IMR-90 (cell line): ENCODE measurements around the gene RARB. TPM values are rescaled to one million over a fixed set of nuclear protein-coding genes. Genes with fewer than 3 reads are reported as not detected.

Experiments
- ATAC-seq: fragments of 200-7000 bp; cut with Tn5 transposase; 2 replicates; pipeline ENCODE4 v1.9.1; 2020; ENCODE audit warnings: low read depth, mild to moderate bottlenecking, moderate library complexity
- BruUV-seq: library from RNA; stranded (reverse); fragments of 400-500 nt; replicated peaks from 2 replicates; lab custom pipeline; 2021; lab: Mats Ljungman, UMichigan
- CTCF ChIA-PET: fragments of 300-600 bp; formaldehyde crosslinking; extraction: SDS; loops from one replicate; lab custom pipeline; 2021; ENCODE audit warnings: antibody characterized with exemption; lab: Yijun Ruan, JAX
- POLR2A ChIA-PET: fragments of 300-600 bp; sonication (Branson Sonifier 250); formaldehyde crosslinking; loops from one replicate; lab custom pipeline; 2022; ENCODE audit warnings: antibody characterized with exemption; ENCODE audit not compliant: unreplicated experiment; lab: Charles Lee
- DNase-seq: peaks from one replicate; pipeline ENCODE4 v3.0.0; 2013
- H2AFZ ChIP-seq: replicated peaks from 2 replicates; pipeline ENCODE3; 2013; ENCODE audit warnings: low read length, mild to moderate bottlenecking; ENCODE audit not compliant: poor library complexity
- H2AK5ac ChIP-seq: 2 replicates; pipeline ENCODE4 v1.6.1; 2013; ENCODE audit warnings: low read depth, low read length, inconsistent platforms
- H2AK9ac ChIP-seq: replicated peaks from 2 replicates; pipeline ENCODE3; 2013; ENCODE audit warnings: mild to moderate bottlenecking, low read depth, low read length, moderate library complexity; ENCODE audit not compliant: poor library complexity
- H2BK120ac ChIP-seq: 2 replicates; pipeline ENCODE4 v1.6.1; 2013; ENCODE audit warnings: low read depth, low read length, inconsistent platforms
- H2BK15ac ChIP-seq: 3 replicates; pipeline ENCODE4 v1.6.1; 2013; ENCODE audit warnings: low read depth, low read length, inconsistent platforms
- H2BK20ac ChIP-seq: 2 replicates; pipeline ENCODE4 v1.6.1; 2013; ENCODE audit warnings: low read depth, mild to moderate bottlenecking, inconsistent platforms, low read length, moderate library complexity
- H2BK5ac ChIP-seq: 2 replicates; pipeline ENCODE4 v1.6.1; 2013; ENCODE audit warnings: mild to moderate bottlenecking, low read depth, low read length, inconsistent platforms; ENCODE audit not compliant: poor library complexity, severe bottlenecking
- H3K14ac ChIP-seq: replicated peaks from 2 replicates; pipeline ENCODE4 v1.6.1; 2013; ENCODE audit warnings: low read depth, low read length, inconsistent platforms
- H3K18ac ChIP-seq: 2 replicates; pipeline ENCODE4 v1.6.1; 2013; ENCODE audit warnings: low read depth, low read length, control low read depth
- H3K23ac ChIP-seq: 2 replicates; pipeline ENCODE4 v1.6.1; 2013; ENCODE audit warnings: low read depth, low read length, inconsistent platforms
- H3K27ac ChIP-seq: 2 replicates; pipeline ENCODE4 v1.5.1; 2013; ENCODE audit warnings: mild to moderate bottlenecking, control low read depth, low read length; ENCODE audit not compliant: insufficient read depth
- H3K27me3 ChIP-seq: 2 replicates; pipeline ENCODE4 v1.6.1; 2013; ENCODE audit warnings: low read length; ENCODE audit not compliant: control insufficient read depth, insufficient read depth
- H3K36me3 ChIP-seq: 2 replicates; pipeline ENCODE4 v1.6.1; 2013; ENCODE audit warnings: low read length, mixed read lengths; ENCODE audit not compliant: control insufficient read depth, insufficient read depth
- H3K4ac ChIP-seq: 2 replicates; pipeline ENCODE4 v1.6.1; 2013; ENCODE audit warnings: low read depth, low read length, inconsistent platforms
- H3K4me1 ChIP-seq: 2 replicates; pipeline ENCODE4 v1.6.1; 2013; ENCODE audit warnings: low read length, mixed read lengths; ENCODE audit not compliant: control insufficient read depth, insufficient read depth
- H3K4me2 ChIP-seq: 2 replicates; pipeline ENCODE4 v1.6.1; 2013; ENCODE audit warnings: low read depth, mild to moderate bottlenecking, control low read depth, low read length, moderate library complexity
- H3K4me3 ChIP-seq: 2 replicates; pipeline ENCODE4 v1.5.1; 2013; ENCODE audit warnings: low read depth, mild to moderate bottlenecking, control low read depth, low read length, moderate library complexity; ENCODE audit not compliant: insufficient read depth
- H3K56ac ChIP-seq: 2 replicates; pipeline ENCODE4 v1.6.1; 2013; ENCODE audit warnings: low read length, inconsistent platforms; ENCODE audit not compliant: insufficient read depth; ENCODE audit errors: extremely low read depth
- H3K79me1 ChIP-seq, 2 experiments: 2 replicates each; pipeline ENCODE4 v1.6.1; 2013; ENCODE audit warnings: low read length in 2 of 2, inconsistent platforms in 1 of 2, low read depth in 1 of 2
- H3K9ac ChIP-seq: 2 replicates; pipeline ENCODE4 v1.6.1; 2013; ENCODE audit warnings: low read depth, low read length, control low read depth
- H3K9me1 ChIP-seq: 2 replicates; pipeline ENCODE4 v1.6.1; 2013; ENCODE audit warnings: low read length, inconsistent platforms; ENCODE audit not compliant: insufficient read depth
- H3K9me3 ChIP-seq: 2 replicates; pipeline ENCODE4 v1.6.1; 2013; ENCODE audit warnings: low read length; ENCODE audit not compliant: control insufficient read depth, insufficient read depth
- H4K20me1 ChIP-seq: 2 replicates; pipeline ENCODE4 v1.6.1; 2013; ENCODE audit warnings: low read length, inconsistent platforms; ENCODE audit not compliant: insufficient read depth
- H4K5ac ChIP-seq: 2 replicates; pipeline ENCODE4 v1.6.1; 2013; ENCODE audit warnings: mild to moderate bottlenecking, low read depth, low read length, control low read depth
- H4K8ac ChIP-seq, 2 experiments: 2 replicates each; pipeline ENCODE4 v1.6.1; 2013; ENCODE audit warnings: low read depth in 2 of 2, low read length in 2 of 2, control low read depth in 1 of 2, inconsistent platforms in 1 of 2
- H4K91ac ChIP-seq: 2 replicates; pipeline ENCODE4 v1.6.1; 2013; ENCODE audit warnings: low read depth, low read length, inconsistent platforms; ENCODE audit not compliant: insufficient read depth
- CEBPB ChIP-seq: IDR thresholded peaks from 2 replicates; pipeline ENCODE4 v1.6.1; 2012; ENCODE audit warnings: low read depth, low read length, improper control_type of control experiment
- CHD1 ChIP-seq: IDR thresholded peaks from 2 replicates; pipeline ENCODE4 v1.6.1; 2012; ENCODE audit warnings: low read depth, low read length, improper control_type of control experiment
- CTCF ChIP-seq: conservative IDR thresholded peaks from 2 replicates; pipeline ENCODE4 v1.5.1; 2012; ENCODE audit warnings: mild to moderate bottlenecking, low read depth, low read length, improper control_type of control experiment
- ELK1 ChIP-seq: fragments of 150-350 bp; IDR thresholded peaks from 2 replicates; pipeline ENCODE4 v1.6.1; 2016; ENCODE audit warnings: low read depth, mild to moderate bottlenecking, low read length, moderate library complexity, borderline replicate concordance
- FOS ChIP-seq: fragments of 150-350 bp; IDR thresholded peaks from 2 replicates; pipeline ENCODE4 v1.6.1; 2016; ENCODE audit warnings: low read depth, low read length
- MAFK ChIP-seq: IDR thresholded peaks from 2 replicates; pipeline ENCODE4 v1.6.1; 2012; ENCODE audit warnings: low read depth, low read length, improper control_type of control experiment
- NFE2L2 ChIP-seq: fragments of 150-350 bp; IDR thresholded peaks from 2 replicates; pipeline ENCODE4 v1.6.1; 2016; ENCODE audit warnings: low read depth, mild to moderate bottlenecking, low read length
- POLR2A ChIP-seq: IDR thresholded peaks from 2 replicates; pipeline ENCODE4 v1.6.1; 2012; ENCODE audit warnings: mild to moderate bottlenecking, low read depth, low read length
- RAD21 ChIP-seq: IDR thresholded peaks from 2 replicates; pipeline ENCODE4 v1.6.1; 2012; ENCODE audit warnings: low read length, improper control_type of control experiment
- RCOR1 ChIP-seq: IDR thresholded peaks from 2 replicates; pipeline ENCODE4 v1.6.1; 2012; ENCODE audit warnings: mild to moderate bottlenecking, low read length, improper control_type of control experiment; ENCODE audit not compliant: insufficient replicate concordance
- RFX5 ChIP-seq: IDR thresholded peaks from 2 replicates; pipeline ENCODE4 v1.8.0; 2012; ENCODE audit warnings: low read depth, mild to moderate bottlenecking, low read length, moderate library complexity
- USF2 ChIP-seq: fragments of 150-350 bp; IDR thresholded peaks from 2 replicates; pipeline ENCODE4 v1.6.1; 2017; ENCODE audit warnings: mild to moderate bottlenecking, antibody characterized with exemption, low read length, low read depth
- dilution Hi-C: fragments of 300-500 bp; cut with HindIII; formaldehyde crosslinking; loops from one replicate; pipeline ENCODE4 v1.14.3; 2018; ENCODE audit warnings: low sequenced_read_pairs; ENCODE audit not compliant: unreplicated experiment
- in situ Hi-C: fragments of 300-500 bp; cut with MboI; formaldehyde crosslinking; loops from 3 replicates; pipeline ENCODE4 v1.14.3; 2019; ENCODE audit warnings: low sequenced_read_pairs, inconsistent platforms, mixed read lengths
- intact Hi-C: fragments of 100-400 bp; cut with micrococcal nuclease; formaldehyde crosslinking; loops from 2 replicates; pipeline ENCODE4 v1.10.0; 2022
- polyA plus RNA-seq, 3 experiments: library from polyadenylated mRNA; depleted of rRNA; stranded (reverse); fragments of >200 nt; gene quantifications; 2 replicates each; pipeline ENCODE4 v1.2.3, GENCODE V29; 2012; ENCODE audit warnings: low replicate concordance in 1 of 3
- total RNA-seq: library from RNA; depleted of rRNA; stranded (reverse); fragments of >200 nt; gene quantifications from 2 replicates; pipeline ENCODE4 v1.2.3, GENCODE V29; 2012

Gene RARB
- total and polyA plus RNA-seq, 2 of the 4 experiments (the other 2 are of a cell fraction), result 0.53 to 1.4 TPM

GRCh38 chr3:25592510-25592968 lies 164.5 kb downstream of the RARB start (continued):
- TF ChIP-seq USF2, result no peak

- BruUV-seq, result no TSS peak
- dilution Hi-C loops, result no loop called here
- H3K9me3 ChIP-seq, result no peaks in the 10 kb centered on the region
- no peak for TF ChIP-seq RCOR1
- no peak for TF ChIP-seq POLR2A
- TF ChIP-seq NFE2L2, result no peak
- no peak for TF ChIP-seq RAD21
- no peak for TF ChIP-seq CTCF
- TF ChIP-seq FOS, result no peak
- no peak for TF ChIP-seq MAFK
- TF ChIP-seq CHD1, result no peak
- no peak for TF ChIP-seq CEBPB
- TF ChIP-seq RFX5, result no peak
- TF ChIP-seq USF2, result no peak
- no peak for TF ChIP-seq ELK1
These were observed 164.9 kb downstream of the RARB start for GRCh38 chr3:25593001-25593400.

More at GRCh38 chr3:25593001-25593400, 164.9 kb downstream of the RARB start:
- peak overlapping the region; percentile 67; the same call in 1 of the 2 replicates for H3K14ac ChIP-seq
- no peak overlapping the region for H4K5ac ChIP-seq
- DNase-seq (no peak), ATAC-seq (no peak)
- H2BK120ac ChIP-seq, result peak overlapping the region; percentile 42; the same call in 1 of the 2 replicates
- H2AK9ac ChIP-seq, result no peak overlapping the region
- intact Hi-C loops (loop anchor here (10.0 kb wide), 1 partner anchor 1328 kb away; no protein-coding TSS in a partner anchor), in situ Hi-C loops (loop anchor here (10.0 to 25.0 kb wide), 2 partner anchors 818 to 1331 kb away; no protein-coding TSS in a partner anchor)
- peak overlapping the region; percentile 38; the same call in 1 of the 2 replicates for H3K9ac ChIP-seq
- H2BK15ac ChIP-seq, result no peak overlapping the region
- no peak overlapping the region for H4K8ac ChIP-seq
- no peak overlapping the region; the same call in 1 of the 2 replicates for H3K18ac ChIP-seq
- peaks cover 5% of the 10 kb centered on the region; the same call in 1 of the 2 replicates for H3K9me1 ChIP-seq
- H2BK5ac ChIP-seq, result no peak overlapping the region
- H4K20me1 ChIP-seq, result no peaks in the 10 kb centered on the region
- H3K4me1 ChIP-seq, result peaks cover 3% of the 10 kb centered on the region
- no peaks in the 10 kb centered on the region for H3K27me3 ChIP-seq
- no peak overlapping the region for H2AK5ac ChIP-seq
- peak overlapping the region; percentile 20; the same call in 1 of the 2 replicates for H3K4me2 ChIP-seq
- POLR2A ChIA-PET, result no interaction called here
- peak overlapping the region; percentile 41; the same call in 1 of the 2 replicates for H2BK20ac ChIP-seq
- H4K91ac ChIP-seq, result 0 out of 2 replicates have a peak overlapping the region, but pooled peaks have one; percentile 26
- H3K27ac ChIP-seq, result no peak overlapping the region
- no peaks in the 10 kb centered on the region for H3K79me1 ChIP-seq
- no peak overlapping the region for H3K23ac ChIP-seq
- H3K4me3 ChIP-seq, result no peak overlapping the region
- no peak overlapping the region for H2AFZ ChIP-seq
- peaks cover 4% of the 10 kb centered on the region; the same call in 1 of the 2 replicates for H3K36me3 ChIP-seq
- peak overlapping the region; percentile 56; the same call in 1 of the 2 replicates for H3K4ac ChIP-seq
- H3K56ac ChIP-seq, result no peak overlapping the region
- CTCF ChIA-PET, result interaction anchor here (0.6 to 2.7 kb wide), 15 partner anchors 9 to 1328 kb away, joined by 3 to 10 read pairs (median 3); no protein-coding TSS in a partner anchor
